Activated gamma-delta T cell treated with anti-CD3 and anti-CD28 coated beads, Interleukin-2, amount 50 U/mL, for 16 hours (primary cell): Measurements from ENCODE around the gene TBC1D10A.

ENCODE experiments used
- DNase-seq: peaks from one replicate; pipeline ENCODE4 v3.0.0-alpha.2; 2020; ENCODE audit warnings: low read depth

TBC1D10A gene

DNA sequence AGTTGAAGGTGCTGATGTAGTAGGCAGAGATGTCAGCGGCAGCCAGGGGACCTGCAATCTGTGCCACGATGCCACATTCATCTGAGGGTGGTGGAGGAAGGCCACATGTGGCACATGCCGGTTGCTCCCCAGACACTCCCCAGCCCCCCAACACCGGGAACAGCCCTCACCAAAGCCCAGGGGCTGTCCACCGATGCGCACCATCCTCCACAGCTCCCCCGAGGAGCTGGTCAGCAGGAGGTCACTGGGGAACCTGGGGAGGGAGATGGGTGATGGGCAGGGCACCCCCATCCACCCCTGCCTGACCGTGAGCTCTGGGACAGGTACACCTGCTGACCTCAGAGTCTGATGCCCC, 40.9 kb downstream of the TBC1D10A start:
- no peak for DNase-seq

DNA sequence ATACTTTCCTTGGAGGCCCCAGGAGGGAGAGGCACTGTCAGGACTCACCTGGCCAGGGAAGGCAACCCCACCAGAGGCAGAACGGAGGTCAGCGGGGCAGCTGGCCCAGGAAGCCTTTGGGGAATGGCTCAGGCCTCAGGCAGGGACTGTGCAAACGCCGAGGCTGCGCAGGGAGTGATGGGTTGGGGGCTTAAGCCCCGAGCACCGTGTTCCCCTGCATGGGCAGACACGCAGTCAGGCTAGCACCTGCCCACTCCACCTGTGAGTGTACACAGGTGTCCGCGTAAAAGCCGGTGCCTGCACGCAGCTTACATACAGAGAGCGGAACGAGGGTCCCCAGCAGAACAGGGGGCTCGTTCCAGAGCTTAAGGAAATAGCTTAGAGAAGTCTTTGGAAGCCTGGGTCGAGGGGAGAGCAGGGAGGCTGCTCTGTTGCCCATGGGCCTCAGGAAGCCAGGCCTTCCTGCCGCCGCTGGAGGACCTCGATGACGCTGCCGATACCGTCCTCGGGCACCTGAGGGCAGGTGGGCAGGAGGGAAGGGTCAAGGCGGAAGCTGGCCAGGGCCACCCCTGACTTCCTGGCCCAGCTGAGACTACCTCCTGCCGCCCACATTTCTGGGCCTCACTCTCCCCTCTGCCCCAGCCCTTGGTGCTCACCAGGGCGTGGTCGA, 41.4 kb downstream of the TBC1D10A start:
- DNase-seq = no peak

DNA sequence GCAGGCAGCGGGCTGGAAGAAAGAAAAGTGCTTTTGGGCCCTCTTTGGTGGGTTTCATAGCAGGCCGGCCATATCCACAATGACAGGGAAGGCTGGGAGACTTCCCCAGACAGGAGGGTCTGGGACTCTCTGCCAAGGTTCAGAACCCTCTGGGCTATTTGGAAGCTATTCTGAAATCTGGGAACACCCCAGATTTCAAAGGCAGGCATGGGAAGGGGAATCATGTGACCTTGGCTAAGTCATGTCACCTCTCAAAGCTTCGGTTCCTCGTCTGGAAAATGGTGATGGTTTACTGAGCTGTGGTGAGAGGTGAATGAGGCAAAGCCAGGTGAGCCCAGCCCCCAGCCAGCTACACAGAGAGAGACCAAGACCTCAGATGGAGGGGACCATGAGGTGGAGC, 42.1 kb downstream of the TBC1D10A start:
- DNase-seq = no peak

DNA sequence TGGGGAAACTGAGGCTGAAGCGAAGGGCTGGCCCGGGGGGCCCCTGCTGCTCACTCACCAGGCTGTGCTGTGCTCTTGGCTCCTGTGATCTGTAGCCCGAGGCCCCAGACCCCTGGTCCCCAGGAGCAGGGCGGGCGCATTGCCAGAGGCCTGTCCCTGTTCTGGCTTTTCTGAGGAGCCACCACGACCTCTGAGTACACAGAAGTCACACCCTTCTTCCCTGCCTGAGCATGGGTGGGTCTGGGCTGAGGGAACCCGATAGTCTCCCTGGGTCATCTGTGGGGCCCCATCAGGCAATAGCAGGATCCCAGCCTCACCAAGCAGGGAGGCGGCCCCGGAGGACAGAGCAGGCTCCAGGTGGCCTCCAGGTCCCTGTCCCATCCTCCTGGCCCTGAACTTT, 42.6 kb downstream of the TBC1D10A start:
- no peak for DNase-seq

DNA sequence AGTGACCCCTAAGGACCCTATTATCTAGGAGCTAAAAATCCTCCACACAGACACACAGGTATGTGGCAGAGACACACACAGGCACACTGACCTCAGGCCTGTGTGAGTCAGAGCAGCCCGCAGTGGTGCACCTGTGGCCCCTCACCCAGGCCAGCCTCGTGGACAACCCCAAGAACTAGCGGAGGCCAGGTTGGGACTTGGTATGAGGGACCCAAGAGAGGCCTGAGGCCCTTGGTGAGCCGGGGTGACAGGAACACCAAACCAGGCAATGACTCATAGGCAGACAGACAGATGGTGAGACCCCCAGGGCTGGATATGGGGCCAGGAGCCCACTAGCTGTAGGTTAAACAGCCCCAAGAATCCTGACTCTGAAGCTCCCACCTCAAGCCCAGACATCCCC, 43.4 kb downstream of the TBC1D10A start:
- no peak for DNase-seq

DNA sequence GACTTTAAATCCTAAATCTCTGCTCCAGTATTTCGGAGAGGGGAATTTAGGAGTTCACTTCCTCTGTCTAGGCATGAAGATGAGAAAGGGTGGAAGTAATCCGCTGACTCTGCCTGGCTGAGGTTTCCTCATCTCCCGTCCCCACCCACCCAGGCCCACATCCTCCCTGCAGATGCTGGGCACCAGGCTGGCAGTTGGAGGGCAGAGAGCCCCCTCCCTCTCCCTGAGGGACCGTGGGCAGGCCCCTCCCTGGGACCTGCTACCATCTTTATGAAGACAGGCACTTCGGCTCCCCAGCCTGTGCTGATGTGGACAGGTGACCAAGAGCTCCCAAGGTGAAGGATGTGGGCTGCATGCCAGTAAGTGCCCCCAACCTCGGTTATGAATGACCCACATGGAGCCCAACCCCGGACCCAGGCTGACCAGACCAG, 44.1 kb downstream of the TBC1D10A start:
- no peak for DNase-seq

DNA sequence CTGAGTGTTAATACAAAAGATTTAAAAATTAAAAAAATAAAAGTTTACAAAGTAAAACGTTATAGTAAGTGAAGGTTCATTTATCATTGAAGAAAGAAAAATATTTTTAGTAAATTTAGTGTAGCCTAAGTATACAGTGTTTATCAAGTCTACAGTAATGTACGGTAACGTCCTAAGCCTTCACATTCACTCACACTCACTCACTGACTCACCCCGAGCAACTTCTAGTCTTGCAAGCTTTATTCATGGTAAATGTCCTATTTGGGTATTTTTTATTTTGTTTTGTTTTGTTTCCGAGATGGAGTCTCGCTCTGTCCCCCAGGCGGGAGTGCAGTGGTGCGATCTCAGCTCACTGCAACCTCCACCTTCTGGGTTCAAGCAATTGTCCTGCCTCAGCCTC, 46.2 kb downstream of the TBC1D10A start:
- DNase-seq = no peak

DNA sequence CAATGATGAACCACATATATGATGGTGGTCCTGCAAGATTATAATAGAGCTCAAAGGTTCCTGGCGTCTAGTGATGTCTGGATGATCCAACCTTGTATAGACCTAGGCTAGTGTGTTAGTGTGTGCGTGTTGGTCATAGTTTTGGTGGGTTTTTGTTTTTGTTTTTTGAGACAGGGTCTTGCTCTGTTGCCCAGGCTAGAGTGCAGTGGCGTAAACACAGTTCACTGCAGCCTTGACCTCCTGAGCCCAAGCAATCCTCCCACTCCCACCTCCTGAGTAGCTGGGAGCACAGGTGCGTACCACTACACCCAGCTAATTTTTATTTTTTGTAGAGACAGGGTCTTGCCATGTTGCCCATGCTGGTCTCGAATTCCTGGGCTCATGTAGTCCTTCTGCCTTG, 46.8 kb downstream of the TBC1D10A start:
- DNase-seq = no peak

DNA sequence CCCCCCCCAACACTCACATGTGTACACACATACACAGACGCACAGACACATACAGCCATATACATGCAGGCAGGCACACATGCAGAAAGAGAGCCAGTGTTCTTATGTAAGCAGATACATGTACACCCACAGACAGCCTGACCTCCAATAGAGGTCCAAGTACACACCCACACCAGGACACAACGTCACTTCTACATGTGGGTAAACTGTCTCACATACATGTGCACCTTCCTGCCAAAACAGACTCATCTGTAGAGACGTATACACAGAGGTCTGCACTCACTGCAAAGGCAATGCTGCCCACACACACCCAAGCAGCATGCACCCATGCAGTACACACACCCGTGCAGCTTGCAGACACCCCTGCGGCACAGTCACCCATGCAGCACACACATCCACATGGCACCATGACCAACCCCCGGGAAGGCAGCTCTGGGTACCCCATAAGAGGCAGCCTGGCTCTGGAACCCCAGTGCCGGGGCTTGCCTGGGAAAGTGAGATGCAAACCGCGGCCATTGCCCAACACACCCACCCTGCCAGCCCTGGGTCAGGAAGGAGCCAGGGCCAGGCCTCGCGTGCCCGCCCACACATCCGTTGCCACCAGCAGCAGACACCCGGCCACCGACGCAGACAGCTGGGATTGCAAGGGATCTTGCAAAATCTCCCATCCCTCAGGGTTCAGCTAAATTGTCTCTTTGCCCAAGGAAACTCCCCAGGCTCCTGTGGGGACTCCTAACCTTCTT, 47.5 kb downstream of the TBC1D10A start:
- DNase-seq = no peak

DNA sequence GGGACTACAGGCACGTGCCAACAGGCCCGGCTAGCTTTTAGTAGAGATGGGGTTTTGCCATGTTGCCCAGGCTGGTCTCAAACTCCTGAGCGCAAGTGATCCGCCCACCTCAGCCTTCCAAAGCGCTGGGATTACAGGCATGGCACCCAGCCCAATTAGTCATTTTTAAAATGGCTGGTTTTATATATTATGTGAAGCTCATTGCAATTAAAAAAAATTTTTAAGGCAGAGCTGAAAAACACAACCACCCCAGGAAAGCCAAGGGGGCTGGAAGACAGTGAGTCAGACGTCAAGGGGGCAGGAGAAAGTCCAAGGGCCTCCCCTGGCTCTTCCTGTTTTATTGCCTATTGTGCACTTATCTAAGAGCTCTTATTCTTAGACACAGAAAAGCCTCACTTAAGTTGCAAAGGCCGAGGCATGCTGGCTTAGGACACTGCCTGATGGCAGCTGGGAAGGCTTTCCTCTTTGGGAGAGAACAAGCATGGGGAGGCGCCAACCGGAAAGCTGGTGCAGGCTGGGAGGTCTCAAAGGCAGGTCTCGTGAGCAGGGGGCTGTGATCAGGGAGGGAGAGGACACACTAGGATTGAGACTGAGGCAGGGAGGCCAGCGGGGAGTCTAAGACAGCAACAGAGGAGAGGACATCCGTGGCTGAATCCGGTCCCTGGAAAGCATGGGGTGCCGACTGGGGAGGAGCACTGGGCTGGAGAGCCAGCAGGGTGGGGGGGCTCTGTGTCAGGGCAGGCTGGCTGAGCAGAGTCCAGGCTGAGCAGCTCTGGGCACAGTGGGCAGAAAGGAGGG, 49.0 kb downstream of the TBC1D10A start:
- DNase-seq = no peak

DNA sequence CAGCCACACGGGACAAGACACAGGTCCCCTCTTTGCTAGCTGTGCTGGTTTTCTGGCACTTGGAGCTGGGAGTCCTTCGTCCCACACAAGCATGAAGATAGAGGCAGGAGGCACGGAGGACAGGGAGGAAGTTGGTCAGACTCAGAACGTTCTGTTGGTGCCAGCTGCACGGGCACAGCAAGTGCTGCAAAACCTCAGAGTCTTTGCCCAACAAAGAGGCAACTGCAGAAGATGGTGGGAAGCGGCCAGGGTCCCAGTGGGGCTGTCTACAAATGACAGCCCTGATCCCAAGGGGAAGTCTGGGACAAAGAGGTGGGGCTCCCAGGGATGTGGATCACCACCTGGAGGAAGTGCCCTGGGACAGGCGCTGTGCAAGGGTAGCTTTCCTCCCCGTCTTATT, 50.7 kb downstream of the TBC1D10A start:
- no peak for DNase-seq

DNA sequence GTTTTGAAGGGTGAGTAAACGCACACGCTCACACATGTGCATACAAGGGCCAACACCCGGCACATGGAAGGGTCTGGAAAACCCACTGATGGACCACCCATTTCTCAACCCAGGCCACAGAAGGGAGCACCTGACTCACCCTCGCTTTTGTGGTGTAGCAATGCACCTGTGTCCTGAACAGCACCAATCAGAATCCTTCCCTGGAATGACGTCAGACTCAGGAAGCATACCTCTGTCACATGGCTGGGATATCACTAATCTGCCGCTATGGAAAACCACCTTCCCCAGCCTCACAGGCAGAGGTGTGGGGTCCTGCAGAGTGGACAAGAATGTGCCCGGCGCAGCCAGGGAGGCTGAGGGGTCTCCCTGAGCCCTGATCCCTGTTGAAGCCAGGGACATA, 51.1 kb downstream of the TBC1D10A start:
- DNase-seq = no peak

DNA sequence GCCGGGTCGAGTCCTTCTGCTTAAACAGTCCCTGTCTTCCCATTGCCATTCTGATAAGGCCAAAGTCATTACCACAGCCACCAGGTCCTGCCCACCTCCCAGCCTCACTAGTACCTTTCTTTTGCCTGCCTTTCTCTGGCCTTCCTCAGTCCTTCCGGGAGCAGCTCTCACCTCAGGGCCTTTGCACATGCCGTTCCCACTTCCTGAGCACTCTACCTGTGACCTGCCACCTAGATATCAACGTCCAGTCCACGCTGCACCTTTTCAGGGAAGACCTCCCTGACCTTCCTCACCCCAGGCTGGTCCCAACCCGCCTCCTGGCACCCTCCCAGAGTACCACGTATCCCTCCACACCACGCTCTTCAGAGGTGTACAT, 52.3 kb downstream of the TBC1D10A start:
- DNase-seq = no peak

DNA sequence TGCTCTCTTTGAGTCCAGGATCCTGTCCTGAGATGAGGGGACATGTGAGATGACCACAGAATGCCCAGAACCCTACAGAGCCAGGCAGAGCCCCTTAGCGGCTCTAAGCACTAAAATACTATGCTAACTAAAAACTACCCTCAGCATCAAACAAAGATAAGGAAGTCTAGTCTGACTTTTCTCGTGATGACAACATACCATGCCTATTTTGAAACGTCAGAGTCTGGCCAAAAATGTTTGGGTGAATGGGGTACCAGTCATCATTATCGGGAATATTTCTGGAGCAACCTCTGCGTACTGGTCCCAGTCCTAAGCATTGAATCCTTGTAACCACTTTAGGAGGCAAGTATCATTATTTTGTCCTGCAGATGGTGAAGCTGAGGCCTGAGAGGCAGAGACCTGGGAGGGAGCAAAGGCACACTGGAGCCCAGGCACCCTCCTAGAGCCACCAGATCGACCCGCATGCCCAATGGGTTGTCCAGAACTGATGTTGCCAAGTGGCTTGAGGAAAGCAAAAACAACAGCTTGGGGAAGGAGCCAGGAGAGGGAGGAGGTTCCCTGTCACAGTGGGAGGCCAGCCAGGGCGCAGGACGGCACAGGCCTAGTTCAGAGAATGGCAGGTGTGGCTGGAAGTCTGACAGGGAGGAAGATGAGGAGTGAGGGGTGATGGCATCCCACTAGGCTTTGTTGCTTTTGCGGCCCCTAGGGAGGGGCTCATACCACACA, 52.9 kb downstream of the TBC1D10A start:
- DNase-seq = no peak

DNA sequence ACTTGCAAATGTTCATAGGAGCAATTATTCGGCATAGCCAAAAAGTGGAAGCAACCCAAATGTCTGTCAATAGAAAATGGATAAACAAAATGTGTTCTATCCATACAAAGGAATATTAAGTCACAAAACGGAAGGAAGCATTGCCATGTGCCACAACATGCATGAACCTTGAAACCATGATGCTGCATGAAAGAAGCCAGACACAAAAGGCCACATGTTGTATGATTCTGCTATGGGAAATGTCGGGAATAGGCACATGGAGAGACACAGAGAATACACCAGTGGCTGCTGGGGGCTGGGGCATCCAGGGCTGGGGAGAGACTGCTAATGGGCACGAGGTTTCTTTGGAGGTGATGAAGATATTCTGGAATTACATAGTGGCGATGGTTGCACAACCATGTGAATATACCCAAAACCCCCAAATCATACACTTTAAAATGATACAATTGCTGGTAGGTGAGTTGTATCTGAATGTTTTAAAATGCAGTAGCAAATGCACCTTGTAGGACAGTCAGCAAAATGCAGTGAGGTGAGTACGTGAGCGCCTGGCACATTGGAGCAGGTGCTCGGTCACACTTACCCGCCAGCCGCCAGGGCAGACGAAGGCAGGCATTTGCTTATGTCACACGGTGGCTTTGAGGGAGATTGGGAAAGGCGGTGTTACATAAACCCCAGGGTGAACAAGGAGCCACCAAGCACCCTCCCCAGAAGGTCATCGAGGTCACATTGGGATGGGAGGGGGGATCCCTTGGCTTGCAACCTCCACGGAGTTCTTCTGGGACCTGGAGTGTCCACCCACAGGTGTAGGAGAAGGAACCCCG, 53.8 kb downstream of the TBC1D10A start:
- no peak for DNase-seq

DNA sequence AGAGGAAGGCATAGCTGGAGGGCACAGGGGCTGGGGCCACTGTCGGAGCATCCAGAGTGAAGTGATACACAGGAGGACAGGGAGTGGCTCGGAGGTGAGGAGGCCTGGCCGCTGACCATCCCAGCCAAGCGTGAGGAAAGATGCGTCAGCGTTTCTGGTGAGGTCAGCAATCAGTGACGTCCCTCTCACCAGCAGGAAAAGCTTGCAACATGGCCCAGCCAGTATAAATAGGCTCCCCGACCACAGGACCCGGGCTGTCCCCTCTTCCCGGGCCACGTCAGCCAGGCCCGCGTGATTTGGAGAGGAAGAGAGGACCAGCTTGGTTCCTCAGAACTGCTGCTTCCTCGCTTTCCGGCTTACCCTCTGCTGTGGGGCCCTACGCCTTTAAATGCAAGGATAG, 55.9 kb downstream of the TBC1D10A start:
- DNase-seq = no peak

DNA sequence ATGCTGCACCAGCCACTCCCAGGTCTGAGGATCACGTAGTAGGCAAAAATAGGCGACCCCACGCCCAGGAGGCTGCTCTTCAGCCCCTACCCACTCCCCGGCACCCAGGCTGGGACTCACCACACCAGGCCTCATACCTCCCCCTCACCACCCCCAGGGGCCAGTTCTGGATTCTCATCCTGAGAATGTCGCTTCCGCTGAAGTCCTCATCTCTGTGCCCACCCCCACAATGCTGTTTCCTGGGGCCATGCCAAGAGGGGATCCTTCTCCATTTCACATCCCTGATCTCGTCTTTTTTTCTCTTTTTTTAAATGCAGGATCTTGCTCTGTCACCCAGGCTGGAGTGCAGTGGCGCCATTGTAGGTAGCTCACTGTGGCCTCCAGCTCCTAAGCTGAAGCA, 58.4 kb downstream of the TBC1D10A start:
- DNase-seq = no peak

DNA sequence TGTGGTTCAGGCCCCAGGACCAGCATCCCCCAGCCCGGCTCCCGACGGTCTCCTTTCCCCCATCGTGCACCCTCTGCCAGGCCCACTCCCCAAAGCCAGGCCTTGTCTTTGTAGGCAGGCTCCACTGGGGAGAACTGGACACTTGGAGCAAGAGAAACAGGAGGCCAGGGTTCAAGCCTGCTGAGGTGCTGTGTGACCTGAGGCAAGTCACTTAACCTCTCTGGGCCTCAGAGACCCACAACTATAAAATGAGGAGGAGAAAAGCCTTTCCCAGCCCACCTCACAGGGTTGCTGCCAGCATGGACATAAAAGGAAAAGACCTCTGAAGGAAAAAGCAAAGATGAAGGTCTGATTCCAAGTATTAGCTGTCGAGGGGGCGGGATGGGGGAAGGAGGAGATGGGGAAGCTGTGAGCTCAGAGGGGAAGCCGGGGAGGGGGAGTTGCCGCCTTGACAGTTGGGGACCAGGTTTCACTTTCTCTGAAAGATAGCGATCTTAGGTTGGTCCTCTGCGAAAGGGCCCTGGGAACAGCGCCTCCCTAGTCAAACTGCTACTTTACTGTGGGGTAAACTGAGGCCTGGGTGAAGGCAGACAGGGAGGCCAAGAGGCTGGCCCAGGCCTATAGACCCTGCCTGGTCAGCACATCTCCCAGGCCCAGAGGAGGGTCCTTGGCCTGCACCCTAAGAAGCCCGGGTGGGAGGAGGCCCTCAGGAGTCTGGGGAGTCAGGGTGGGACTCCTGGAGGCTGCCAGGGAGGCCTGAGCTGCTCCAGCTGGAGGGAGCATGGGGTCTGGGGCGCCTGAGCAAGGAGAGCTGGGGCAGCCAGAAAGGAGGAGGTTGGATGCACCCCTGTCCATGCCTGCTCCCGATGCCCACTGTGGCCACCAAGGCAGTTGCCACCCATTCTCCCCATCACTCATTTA, 59.1 kb downstream of the TBC1D10A start:
- DNase-seq = no peak

DNA sequence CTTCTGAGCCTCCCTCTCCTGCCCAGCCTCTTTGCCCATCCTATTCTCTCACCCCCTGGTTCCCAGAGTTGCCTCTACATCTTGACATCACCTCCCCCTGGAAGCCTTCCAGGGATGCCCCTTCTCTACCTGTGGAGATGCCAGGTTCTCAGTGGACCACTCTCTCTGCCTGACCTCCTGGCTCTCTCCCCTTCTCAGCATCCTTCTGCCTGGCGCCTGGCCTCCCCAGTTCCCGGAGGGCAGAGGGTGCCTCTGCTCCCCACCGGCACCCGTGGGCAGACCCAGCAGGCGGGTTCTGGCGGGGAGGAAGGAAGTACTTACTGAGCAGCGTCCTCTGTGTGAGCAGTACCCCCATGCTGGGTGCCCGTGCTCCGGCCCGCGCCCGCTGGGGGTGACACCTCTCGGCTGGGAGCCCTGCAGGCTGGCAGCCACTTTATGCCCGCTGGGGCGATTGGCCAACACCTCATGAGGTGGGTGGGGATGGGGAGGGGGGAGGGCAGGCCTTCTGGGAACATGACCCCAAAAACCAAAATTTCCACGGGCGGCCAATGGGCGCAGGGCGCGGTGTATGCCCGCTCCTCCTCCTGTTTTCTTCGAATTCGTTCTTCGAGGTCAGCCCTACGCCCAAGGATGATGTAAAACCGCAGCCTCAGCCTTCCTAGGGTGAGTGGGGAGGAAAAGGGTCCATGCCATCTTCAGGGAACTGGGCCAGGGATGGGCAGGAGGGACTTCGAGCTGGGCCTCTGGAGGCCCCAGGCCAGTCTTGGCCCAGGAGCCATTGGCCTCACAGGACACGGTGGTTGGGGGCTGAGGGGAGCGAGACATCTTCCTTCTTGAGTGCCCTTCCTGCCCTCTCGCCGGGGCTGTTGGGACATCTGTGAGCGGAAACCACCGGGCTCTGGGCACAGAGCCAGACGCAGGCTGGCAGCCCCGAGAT, 60.0 kb downstream of the TBC1D10A start, which contains the start of gene OSM:
Gene OSM (minus strand): TSS at position 407 of the 937 bp plus-strand sequence. CDS start 52 bp downstream, at position 355.
- DNase-seq = peak; percentile 55
